ENCODE data around the gene RETREG1.

- TF ChIP-seq, protein P1, sequence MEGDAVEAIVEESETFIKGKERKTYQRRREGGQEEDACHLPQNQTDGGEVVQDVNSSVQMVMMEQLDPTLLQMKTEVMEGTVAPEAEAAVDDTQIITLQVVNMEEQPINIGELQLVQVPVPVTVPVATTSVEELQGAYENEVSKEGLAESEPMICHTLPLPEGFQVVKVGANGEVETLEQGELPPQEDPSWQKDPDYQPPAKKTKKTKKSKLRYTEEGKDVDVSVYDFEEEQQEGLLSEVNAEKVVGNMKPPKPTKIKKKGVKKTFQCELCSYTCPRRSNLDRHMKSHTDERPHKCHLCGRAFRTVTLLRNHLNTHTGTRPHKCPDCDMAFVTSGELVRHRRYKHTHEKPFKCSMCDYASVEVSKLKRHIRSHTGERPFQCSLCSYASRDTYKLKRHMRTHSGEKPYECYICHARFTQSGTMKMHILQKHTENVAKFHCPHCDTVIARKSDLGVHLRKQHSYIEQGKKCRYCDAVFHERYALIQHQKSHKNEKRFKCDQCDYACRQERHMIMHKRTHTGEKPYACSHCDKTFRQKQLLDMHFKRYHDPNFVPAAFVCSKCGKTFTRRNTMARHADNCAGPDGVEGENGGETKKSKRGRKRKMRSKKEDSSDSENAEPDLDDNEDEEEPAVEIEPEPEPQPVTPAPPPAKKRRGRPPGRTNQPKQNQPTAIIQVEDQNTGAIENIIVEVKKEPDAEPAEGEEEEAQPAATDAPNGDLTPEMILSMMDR (IDR thresholded peaks at IDR 0.05; ENCODE audit: low read length): no peak
- no peak for TF ChIP-seq EZH2 (IDR thresholded peaks at IDR 0.05; ENCODE audit: borderline replicate concordance, low read length)
Observed at GRCh38 chr5:16455668-16456067, 161.1 kb downstream of the RETREG1 start.
